SK-N-SH treated with all-trans-retinoic acid at 6 μM for 48 hours (cell line): ENCODE measurements around the gene B3GAT3.
"Not testable (repeated sequence)": the region's sequence is repeated elsewhere in the genome, so short reads cannot be mapped to it uniquely, and the experiment has no call there.

Experiments used
- ATAC-seq: fragments of 200-7000 bp; cut with Tn5 transposase; 3 replicates; pipeline ENCODE4 v1.9.1; 2020; ENCODE audit warnings: mild to moderate bottlenecking, moderate library complexity
- ARNTL ChIP-seq: fragments of 450-650 bp; formaldehyde crosslinking; IDR thresholded peaks from 2 replicates; pipeline ENCODE4 v1.5.0; 2020; ENCODE audit warnings: low read depth, mild to moderate bottlenecking, moderate library complexity, borderline replicate concordance
- BACH2 ChIP-seq: fragments of 250-450 bp; sonication (Bioruptor Pico); IDR thresholded peaks from 2 replicates; pipeline ENCODE4 v1.9.0; 2021; ENCODE audit warnings: mild to moderate bottlenecking, borderline replicate concordance
- CREB5 ChIP-seq: fragments of 250-450 bp; sonication (Bioruptor Pico); IDR thresholded peaks from 2 replicates; pipeline ENCODE4 v1.5.1; 2020; ENCODE audit warnings: low read depth, mild to moderate bottlenecking, moderate library complexity
- GLIS3 ChIP-seq: fragments of 250-450 bp; sonication (Bioruptor Pico); IDR thresholded peaks from 2 replicates; pipeline ENCODE4 v1.5.0; 2020; ENCODE audit warnings: mild to moderate bottlenecking, moderate library complexity
- ISL1 ChIP-seq: fragments of 250-450 bp; sonication (Bioruptor Pico); IDR thresholded peaks from 2 replicates; pipeline ENCODE4 v2.1.2; 2022; ENCODE audit warnings: mild to moderate bottlenecking, moderate library complexity
- OSR1 ChIP-seq: fragments of 250-450 bp; sonication (Bioruptor Pico); IDR thresholded peaks from 2 replicates; pipeline ENCODE4 v1.8.0; 2022; ENCODE audit warnings: moderate library complexity, mild to moderate bottlenecking, inconsistent platforms
- POU6F1 ChIP-seq: fragments of 250-450 bp; sonication (Bioruptor Pico); IDR thresholded peaks from 2 replicates; pipeline ENCODE4 v1.8.0; 2021; ENCODE audit warnings: low read depth, mild to moderate bottlenecking, moderate library complexity, borderline replicate concordance
- PPARA ChIP-seq: fragments of 250-450 bp; sonication (Bioruptor Pico); IDR thresholded peaks from 2 replicates; pipeline ENCODE4 v1.5.0; 2020; ENCODE audit warnings: mild to moderate bottlenecking, borderline replicate concordance
- RARB ChIP-seq: fragments of 250-450 bp; sonication (Bioruptor Pico); IDR thresholded peaks from 2 replicates; pipeline ENCODE4 v1.8.0; 2021; ENCODE audit warnings: mild to moderate bottlenecking, moderate library complexity
- SNAI2 ChIP-seq: fragments of 250-450 bp; sonication (Bioruptor Pico); IDR thresholded peaks from 2 replicates; pipeline ENCODE4 v1.5.0; 2020; ENCODE audit warnings: mild to moderate bottlenecking, moderate library complexity
- TCF4 ChIP-seq: fragments of 250-450 bp; sonication (Bioruptor Pico); IDR thresholded peaks from 2 replicates; pipeline ENCODE4 v1.8.0; 2021; ENCODE audit warnings: mild to moderate bottlenecking, moderate library complexity, borderline replicate concordance
- TOX ChIP-seq: fragments of 250-450 bp; sonication (Bioruptor Pico); IDR thresholded peaks from 2 replicates; pipeline ENCODE4 v1.8.0; 2021; ENCODE audit warnings: mild to moderate bottlenecking, moderate library complexity, borderline replicate concordance
- TSHZ2 ChIP-seq: fragments of 250-450 bp; sonication (Bioruptor Pico); IDR thresholded peaks from 2 replicates; pipeline ENCODE4 v1.5.0; 2020; ENCODE audit warnings: mild to moderate bottlenecking, moderate library complexity
- ZC3H10 ChIP-seq: fragments of 250-450 bp; sonication (Bioruptor Pico); IDR thresholded peaks from 2 replicates; pipeline ENCODE4 v1.5.1; 2021; ENCODE audit warnings: mild to moderate bottlenecking, moderate library complexity
- ZFP3 ChIP-seq: fragments of 250-450 bp; sonication (Bioruptor Pico); IDR thresholded peaks from 2 replicates; pipeline ENCODE4 v1.5.0; 2020; ENCODE audit warnings: mild to moderate bottlenecking, moderate library complexity
- ZNF565 ChIP-seq: fragments of 450-650 bp; formaldehyde crosslinking; conservative IDR thresholded peaks from 2 replicates; pipeline ENCODE4 v1.5.0; 2020; ENCODE audit warnings: low read depth, mild to moderate bottlenecking, moderate library complexity
- ZNF70 ChIP-seq: fragments of 450-650 bp; formaldehyde crosslinking; IDR thresholded peaks from 2 replicates; pipeline ENCODE4 v1.5.0; 2020; ENCODE audit warnings: mild to moderate bottlenecking, moderate library complexity
- ZNF8 ChIP-seq: fragments of 450-650 bp; formaldehyde crosslinking; IDR thresholded peaks from 2 replicates; pipeline ENCODE4 v1.5.0; 2020; ENCODE audit warnings: mild to moderate bottlenecking, moderate library complexity
- TF ChIP-seq, protein P1 (sequence below): fragments of 250-450 bp; sonication (Bioruptor Pico); IDR thresholded peaks from 2 replicates; pipeline ENCODE4 v1.5.1; 2021; ENCODE audit warnings: mild to moderate bottlenecking, moderate library complexity
- TF ChIP-seq, protein P2 (sequence below): fragments of 250-450 bp; sonication (Bioruptor Pico); IDR thresholded peaks from 2 replicates; pipeline ENCODE4 v1.8.0; 2020; ENCODE audit warnings: mild to moderate bottlenecking, moderate library complexity, borderline replicate concordance

B3GAT3 gene

DNA sequence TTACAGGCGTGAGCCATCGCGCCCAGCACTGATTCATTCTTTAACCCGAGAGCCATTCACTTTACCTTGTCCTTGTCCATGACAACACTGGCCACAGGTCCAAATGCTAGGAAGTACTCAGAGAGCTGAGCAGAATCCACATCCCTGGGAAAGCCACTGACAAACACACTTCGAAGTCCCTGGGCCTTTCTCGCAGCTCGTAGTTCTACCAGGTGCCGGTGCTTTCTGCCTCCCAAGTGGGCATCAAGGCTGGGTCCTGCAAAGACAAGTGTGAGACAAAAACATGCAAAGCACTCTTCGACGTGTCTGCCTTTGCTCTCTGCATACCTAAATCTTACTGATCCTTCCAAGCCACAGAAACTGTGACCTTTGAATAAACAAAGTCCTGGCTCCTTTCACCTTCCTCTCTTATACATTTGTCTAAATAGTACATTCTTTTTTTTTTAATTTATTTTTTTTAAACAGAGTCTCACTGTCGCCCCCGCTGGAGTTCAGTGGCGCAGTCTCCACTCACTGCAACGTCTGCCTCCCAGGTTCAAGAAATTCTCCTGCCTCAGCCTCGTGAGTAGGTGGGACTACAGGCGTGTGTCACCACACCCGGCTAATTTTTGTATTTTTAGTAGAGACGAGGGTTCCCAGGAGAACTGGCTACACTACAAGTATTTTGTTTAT is 32.7 kb downstream of the B3GAT3 start (continued):
- no peak for TF ChIP-seq BACH2 (CRISPR knock-in tag)
- no peak for TF ChIP-seq ZFP3 (CRISPR knock-in tag)
- TF ChIP-seq OSR1 (CRISPR knock-in tag) = no peak
- no peak for TF ChIP-seq ARNTL
- no peak for TF ChIP-seq ISL1 (CRISPR knock-in tag)

DNA sequence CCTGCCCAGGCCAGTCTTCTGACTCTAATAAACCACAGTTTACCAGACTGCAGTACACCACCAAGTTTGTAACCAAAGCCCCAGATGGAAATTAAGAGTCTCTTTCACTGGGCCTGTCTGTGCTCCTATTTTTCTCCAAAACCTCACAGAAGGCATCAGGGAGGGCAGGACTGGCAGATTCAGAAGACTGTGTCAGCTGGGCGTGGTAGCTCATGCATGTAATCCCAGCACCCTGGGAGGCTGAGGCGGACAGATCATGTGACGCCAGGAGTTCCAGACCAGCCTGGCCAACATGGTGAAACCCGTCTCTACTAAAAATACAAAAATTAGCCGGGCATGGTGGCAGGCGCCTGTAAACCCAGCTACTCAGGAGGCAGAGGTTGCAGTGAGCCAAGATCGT is 36.4 kb downstream of the B3GAT3 start:
- ATAC-seq = not testable (repeated sequence)

GRCh38 chr11:62581735-62582134 is 40.1 kb downstream of the B3GAT3 start:
- not testable (repeated sequence) for ATAC-seq

DNA sequence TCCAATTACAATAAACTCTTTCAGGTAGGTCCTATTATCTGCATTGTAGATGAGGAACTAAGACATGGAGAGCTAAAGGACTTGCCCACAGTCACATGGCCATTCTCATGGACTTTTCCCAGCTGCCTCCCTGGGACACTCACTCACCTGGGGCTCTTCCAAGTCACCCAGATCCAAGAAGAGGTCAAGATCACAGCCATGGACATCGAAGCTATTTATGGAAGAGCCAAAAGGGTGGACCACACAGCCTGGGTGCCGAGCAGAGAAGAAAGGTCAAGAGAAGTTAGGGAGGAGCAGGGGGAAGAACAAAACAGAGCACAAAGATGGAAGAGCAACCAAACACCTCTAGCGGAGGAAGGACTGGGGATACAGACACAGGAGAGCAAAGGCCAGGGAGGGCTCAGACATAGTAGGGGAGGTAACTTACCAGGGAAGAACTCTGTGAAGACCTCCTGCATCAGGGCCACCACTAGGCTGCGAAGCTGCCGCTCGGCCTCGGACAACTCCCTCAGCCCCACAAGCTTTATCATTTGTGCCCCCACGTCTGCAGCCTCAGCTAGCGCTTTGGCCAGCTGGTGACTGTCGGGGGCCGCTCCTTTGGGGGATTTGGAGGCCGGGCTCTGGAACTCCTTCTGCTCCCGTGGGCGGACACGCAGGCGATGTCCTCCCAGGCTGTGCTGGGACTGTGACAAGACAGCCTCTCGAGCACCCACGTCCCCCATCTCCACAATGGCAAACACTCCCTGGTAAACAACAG is 40.6 kb downstream of the B3GAT3 start:
- no peak for ATAC-seq
- no peak for TF ChIP-seq TSHZ2 (CRISPR knock-in tag)
- no peak for TF ChIP-seq POU6F1 (CRISPR knock-in tag)
- TF ChIP-seq ZNF8 (CRISPR knock-in tag) = no peak
- no peak for TF ChIP-seq CREB5 (CRISPR knock-in tag)
- TF ChIP-seq ZNF565 (CRISPR knock-in tag) = no peak

GRCh38 chr11:62579252-62579651 is 42.5 kb downstream of the B3GAT3 start:
- ATAC-seq = no peak
- TF ChIP-seq ZNF70 (CRISPR knock-in tag) (no peak), OSR1 (CRISPR knock-in tag) (no peak), SNAI2 (no peak), TCF4 (CRISPR knock-in tag) (no peak), BACH2 (CRISPR knock-in tag) (no peak), GLIS3 (no peak), RARB (CRISPR knock-in tag) (no peak), ISL1 (CRISPR knock-in tag) (no peak), TOX (no peak), ZC3H10 (CRISPR knock-in tag) (no peak), ARNTL (no peak), ZFP3 (CRISPR knock-in tag) (no peak), CREB5 (CRISPR knock-in tag) (no peak), PPARA (CRISPR knock-in tag) (no peak)
- TF ChIP-seq, protein P1, sequence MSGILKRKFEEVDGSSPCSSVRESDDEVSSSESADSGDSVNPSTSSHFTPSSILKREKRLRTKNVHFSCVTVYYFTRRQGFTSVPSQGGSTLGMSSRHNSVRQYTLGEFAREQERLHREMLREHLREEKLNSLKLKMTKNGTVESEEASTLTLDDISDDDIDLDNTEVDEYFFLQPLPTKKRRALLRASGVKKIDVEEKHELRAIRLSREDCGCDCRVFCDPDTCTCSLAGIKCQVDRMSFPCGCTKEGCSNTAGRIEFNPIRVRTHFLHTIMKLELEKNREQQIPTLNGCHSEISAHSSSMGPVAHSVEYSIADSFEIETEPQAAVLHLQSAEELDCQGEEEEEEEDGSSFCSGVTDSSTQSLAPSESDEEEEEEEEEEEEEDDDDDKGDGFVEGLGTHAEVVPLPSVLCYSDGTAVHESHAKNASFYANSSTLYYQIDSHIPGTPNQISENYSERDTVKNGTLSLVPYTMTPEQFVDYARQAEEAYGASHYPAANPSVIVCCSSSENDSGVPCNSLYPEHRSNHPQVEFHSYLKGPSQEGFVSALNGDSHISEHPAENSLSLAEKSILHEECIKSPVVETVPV (CRISPR knock-in tag) = no peak
- TF ChIP-seq, protein P2, sequence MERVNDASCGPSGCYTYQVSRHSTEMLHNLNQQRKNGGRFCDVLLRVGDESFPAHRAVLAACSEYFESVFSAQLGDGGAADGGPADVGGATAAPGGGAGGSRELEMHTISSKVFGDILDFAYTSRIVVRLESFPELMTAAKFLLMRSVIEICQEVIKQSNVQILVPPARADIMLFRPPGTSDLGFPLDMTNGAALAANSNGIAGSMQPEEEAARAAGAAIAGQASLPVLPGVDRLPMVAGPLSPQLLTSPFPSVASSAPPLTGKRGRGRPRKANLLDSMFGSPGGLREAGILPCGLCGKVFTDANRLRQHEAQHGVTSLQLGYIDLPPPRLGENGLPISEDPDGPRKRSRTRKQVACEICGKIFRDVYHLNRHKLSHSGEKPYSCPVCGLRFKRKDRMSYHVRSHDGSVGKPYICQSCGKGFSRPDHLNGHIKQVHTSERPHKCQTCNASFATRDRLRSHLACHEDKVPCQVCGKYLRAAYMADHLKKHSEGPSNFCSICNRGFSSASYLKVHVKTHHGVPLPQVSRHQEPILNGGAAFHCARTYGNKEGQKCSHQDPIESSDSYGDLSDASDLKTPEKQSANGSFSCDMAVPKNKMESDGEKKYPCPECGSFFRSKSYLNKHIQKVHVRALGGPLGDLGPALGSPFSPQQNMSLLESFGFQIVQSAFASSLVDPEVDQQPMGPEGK (CRISPR knock-in tag) = no peak
